Small intestine (tissue), 7 donors: ENCODE data around the gene NCAPD3. TPM values are rescaled to one million over a fixed set of nuclear protein-coding genes. Genes with fewer than 3 reads are reported as not detected.

Source experiments
- DNase-seq, 2 donors: peaks; one replicate each; pipeline versions ENCODE4 v3.0.0 to v3.0.0-alpha.2; 2013
- FAIRE-seq: peaks from 2 replicates; lab custom pipeline; 2012; peaks lifted over from hg19 to GRCh38; lab: Jason Lieb, UNC
- H3K27ac ChIP-seq, 3 donors: one replicate each; pipeline ENCODE4 v1.5.1; 2013; ENCODE audit warnings: low read length in 2 of 3, mild to moderate bottlenecking in 2 of 3, control low read depth in 1 of 3, inconsistent platforms in 1 of 3, low read depth in 1 of 3, moderate library complexity in 1 of 3
- H3K27me3 ChIP-seq, 3 donors: one replicate each; pipeline ENCODE4 v1.6.1; 2013; ENCODE audit warnings: low read length in 3 of 3, inconsistent platforms in 1 of 3; ENCODE audit not compliant: control insufficient read depth in 3 of 3, insufficient read depth in 3 of 3
- H3K36me3 ChIP-seq, 3 donors: one replicate each; pipeline ENCODE4 v1.6.1; 2013; ENCODE audit warnings: low read length in 3 of 3, inconsistent platforms in 1 of 3, low read depth in 1 of 3, mild to moderate bottlenecking in 1 of 3, moderate library complexity in 1 of 3; ENCODE audit not compliant: control insufficient read depth in 3 of 3, insufficient read depth in 2 of 3
- H3K4me1 ChIP-seq, 3 donors: one replicate each; pipeline ENCODE4 v1.6.1; 2013; ENCODE audit warnings: low read length in 2 of 3, inconsistent platforms in 1 of 3, low read depth in 1 of 3, mild to moderate bottlenecking in 1 of 3, moderate library complexity in 1 of 3; ENCODE audit not compliant: control insufficient read depth in 3 of 3, insufficient read depth in 2 of 3
- H3K4me3 ChIP-seq, 3 donors: one replicate each; pipeline ENCODE4 v1.5.1; 2013; ENCODE audit warnings: low read length in 3 of 3, control low read depth in 1 of 3, inconsistent platforms in 1 of 3, low read depth in 1 of 3, mild to moderate bottlenecking in 1 of 3, moderate library complexity in 1 of 3
- H3K9me3 ChIP-seq, 2 donors: one replicate each; pipeline ENCODE4 v1.6.1; 2013; ENCODE audit warnings: low read depth in 1 of 2, low read length in 1 of 2; ENCODE audit not compliant: control insufficient read depth in 2 of 2, insufficient read depth in 1 of 2
- WGBS, 3 donors: extraction: QIAGEN DNeasy Blood & Tissue Kit; methylation state at CpG; one replicate each; pipeline ENCODE4 v1.1.7; 2013; 5-methylcytosine and 5-hydroxymethylcytosine counted together
- polyA plus RNA-seq, 4 donors: library from polyadenylated mRNA; stranded (reverse) in 3 of 4; unstranded in 1 of 4; fragments of 200-250 nt in 3 of 4; fragments of 120-200 nt in 1 of 4; gene quantifications; one replicate each; pipeline versions ENCODE4 v1.2.1 to v1.2.3, GENCODE V29; 2013
- donor health status: healthy with polysubstance abuse.
- donor health status: control.
- donor health status: control.
- donor health status: Bipolar disorder and iron deficiency.
- donor health status: healthy.

Gene NCAPD3
- polyA plus RNA-seq, 4 donors: 3.4 to 19.2 (median 7.9) TPM

GRCh38 chr11:134237557-134237922 lies 13.8 kb upstream of the NCAPD3 start:
- Histone ChIP-seq H3K27me3 (no peaks in the 10 kb centered on the region), H3K9me3 (no peaks in the 10 kb centered on the region), H3K4me3 (no peak overlapping the region), H3K36me3 (peaks cover 8 to 46% (median 13%) of the 10 kb centered on the region in 3 donors), H3K27ac (no peak overlapping the region), H3K4me1 (no peaks in the 10 kb centered on the region)
- WGBS, 3 donors: 80 to 94% (median 89%) methylated on average over 11 of the region's 11 CpGs
- FAIRE-seq (no peak), DNase-seq (no peak)

DNA sequence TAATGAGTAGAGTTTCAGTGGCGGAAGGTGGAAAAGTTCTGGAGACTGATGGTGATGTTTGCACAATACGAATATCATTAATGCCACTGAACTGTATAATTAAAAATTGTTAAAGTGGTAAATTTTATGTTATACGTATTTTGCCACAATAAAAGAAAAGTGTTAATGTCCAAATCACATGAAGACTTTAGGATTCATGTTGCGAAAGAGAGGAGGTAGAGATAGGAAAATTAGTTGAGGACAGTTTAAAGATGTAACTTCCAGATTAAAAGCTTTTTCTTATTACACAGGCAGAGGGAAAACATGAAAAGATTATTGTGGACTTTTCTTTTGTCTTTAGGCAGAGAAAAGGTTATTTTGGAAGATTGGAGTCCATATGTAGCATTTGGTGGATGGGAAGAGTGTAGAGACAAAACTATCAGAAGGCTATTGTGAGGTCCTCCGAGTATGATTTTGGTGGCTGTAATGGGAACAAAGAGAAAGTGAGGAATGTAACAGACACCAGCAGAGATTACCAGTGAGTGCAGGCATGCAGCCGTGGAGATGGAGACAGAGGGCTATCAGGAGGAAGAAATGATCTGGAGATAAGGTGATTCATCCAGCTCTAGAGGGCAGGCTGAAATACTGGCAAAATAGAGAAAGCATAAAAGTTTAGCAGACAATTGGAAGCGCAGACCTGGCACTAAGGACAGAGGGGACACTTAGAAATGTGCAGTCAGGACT lies 13.2 kb upstream of the NCAPD3 start:
- FAIRE-seq (no peak), DNase-seq (no peak)
- 89 to 98% (median 95%) methylated on average over 7 of the region's 7 CpGs for WGBS, 3 donors
- Histone ChIP-seq H3K27ac (no peak overlapping the region), H3K36me3 (peaks cover 8 to 48% (median 13%) of the 10 kb centered on the region in 3 donors), H3K9me3 (no peaks in the 10 kb centered on the region), H3K4me1 (no peaks in the 10 kb centered on the region), H3K27me3 (no peaks in the 10 kb centered on the region), H3K4me3 (no peak overlapping the region)

DNA sequence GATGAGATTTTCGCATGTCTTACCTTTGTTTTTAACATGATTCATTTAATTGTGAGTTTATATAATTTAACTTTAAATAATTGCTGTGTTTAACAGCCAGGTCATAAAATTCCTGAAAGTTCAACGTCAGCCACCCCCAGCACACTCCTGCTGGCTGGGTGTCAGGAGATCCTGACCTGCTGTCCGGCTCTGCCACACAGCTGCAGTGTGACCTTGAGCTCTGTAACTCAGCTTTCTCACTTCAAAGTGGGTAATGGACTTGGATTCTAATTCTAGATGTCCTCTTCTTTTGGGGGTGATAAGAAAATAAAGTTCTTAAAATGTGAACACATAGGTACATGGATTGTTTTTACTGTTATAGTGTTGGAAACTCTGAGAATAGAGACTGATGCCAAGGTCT lies 11.6 kb upstream of the NCAPD3 start:
- H3K36me3 ChIP-seq: peaks cover 5 to 38% (median 12%) of the 10 kb centered on the region in 3 donors
- no peak overlapping the region for H3K27ac ChIP-seq
- FAIRE-seq: no peak
- no peaks in the 10 kb centered on the region for H3K9me3 ChIP-seq
- DNase-seq: no peak
- 39 to 68% (median 53%) methylated on average over 3 of the region's 3 CpGs for WGBS, 3 donors
- H3K4me1 ChIP-seq: no peaks in the 10 kb centered on the region
- no peak overlapping the region for H3K4me3 ChIP-seq
- H3K27me3 ChIP-seq: no peaks in the 10 kb centered on the region

DNA sequence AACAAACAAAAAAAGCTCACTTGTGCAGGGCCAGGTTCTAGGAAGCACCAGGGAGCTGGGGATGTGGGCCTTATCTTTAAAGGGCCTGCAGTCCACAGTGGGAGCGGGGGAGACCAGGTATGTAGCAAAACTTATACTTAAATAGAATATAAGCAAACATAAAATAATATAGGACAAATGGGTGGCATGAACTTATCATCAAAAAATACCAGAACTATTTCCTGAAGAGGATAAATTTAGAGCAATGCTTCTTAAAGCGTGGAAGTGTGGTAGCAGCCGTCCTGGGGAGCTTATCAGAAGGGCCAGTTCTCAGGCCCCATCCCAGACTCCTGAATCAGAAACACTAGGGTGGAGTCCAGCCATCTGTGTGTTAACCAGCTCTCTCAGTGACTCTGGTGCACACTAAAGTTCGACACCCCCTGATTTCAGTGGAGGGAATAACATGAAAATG lies 10.0 kb upstream of the NCAPD3 start:
- Histone ChIP-seq H3K9me3 (no peaks in the 10 kb centered on the region), H3K4me1 (no peaks in the 10 kb centered on the region), H3K36me3 (peaks cover 2 to 33% (median 5%) of the 10 kb centered on the region in 3 donors), H3K4me3 (no peak overlapping the region), H3K27me3 (no peaks in the 10 kb centered on the region), H3K27ac (no peak overlapping the region)
- DNase-seq: no peak
- no peak for FAIRE-seq
- 88 to 94% (median 88%) methylated on average over 4 of the region's 4 CpGs for WGBS, 3 donors

DNA sequence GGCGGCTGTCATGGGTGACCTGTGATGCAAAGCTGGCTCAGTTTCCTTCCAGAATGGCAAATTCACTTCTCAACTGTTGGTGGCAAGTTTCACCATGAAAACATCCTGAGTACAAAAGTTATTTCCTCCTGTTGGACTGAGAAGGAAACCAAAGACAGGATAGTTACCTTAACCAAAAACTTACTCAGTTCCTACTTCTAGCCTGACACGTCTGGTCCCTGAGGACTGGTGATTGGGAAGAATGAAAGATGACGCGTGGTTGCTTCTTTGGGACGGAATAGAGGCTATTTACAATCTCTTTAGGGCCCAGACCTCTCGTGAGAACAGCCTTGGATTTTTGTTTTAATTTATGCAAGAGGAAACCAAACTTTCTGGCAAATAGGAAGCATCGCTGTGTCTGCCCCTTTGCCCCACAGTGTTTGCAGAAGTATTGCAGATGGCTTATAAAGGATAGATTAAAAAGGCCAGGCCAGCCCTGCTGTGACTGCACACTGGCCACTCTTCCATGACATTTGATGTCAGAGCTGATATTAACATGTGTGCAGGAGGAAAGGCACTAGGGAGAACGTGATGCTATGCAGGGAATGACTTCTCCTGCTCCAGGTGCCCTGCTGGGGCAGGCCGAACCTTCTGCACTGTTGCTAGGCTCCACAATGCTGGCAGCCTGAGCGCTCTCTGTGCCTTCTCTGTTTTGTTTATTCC lies 8.3 kb upstream of the NCAPD3 start:
- Histone ChIP-seq H3K27ac (no peak overlapping the region), H3K4me3 (no peak overlapping the region), H3K9me3 (no peaks in the 10 kb centered on the region), H3K27me3 (no peaks in the 10 kb centered on the region), H3K4me1 (no peaks in the 10 kb centered on the region), H3K36me3 (peaks cover 2 to 23% (median 5%) of the 10 kb centered on the region in 3 donors)
- 72 to 82% (median 82%) methylated on average over 10 of the region's 10 CpGs for WGBS, 3 donors
- DNase-seq: no peak
- FAIRE-seq: no peak

- no peaks in the 10 kb centered on the region for H3K27me3 ChIP-seq
- WGBS, 3 donors: 76 to 85% (median 77%) methylated on average over 4 of the region's 4 CpGs
- no peak overlapping the region for H3K4me3 ChIP-seq
- no peak for FAIRE-seq
- no peak overlapping the region for H3K27ac ChIP-seq
- peaks cover 2 to 22% (median 5%) of the 10 kb centered on the region in 3 donors for H3K36me3 ChIP-seq
- no peak for DNase-seq
- H3K4me1 ChIP-seq: peaks cover 3 to 13% (median 11%) of the 10 kb centered on the region in 3 donors
- H3K9me3 ChIP-seq: no peaks in the 10 kb centered on the region
These were observed 6.6 kb upstream of the NCAPD3 start for GRCh38 chr11:134230339-134230738.

DNA sequence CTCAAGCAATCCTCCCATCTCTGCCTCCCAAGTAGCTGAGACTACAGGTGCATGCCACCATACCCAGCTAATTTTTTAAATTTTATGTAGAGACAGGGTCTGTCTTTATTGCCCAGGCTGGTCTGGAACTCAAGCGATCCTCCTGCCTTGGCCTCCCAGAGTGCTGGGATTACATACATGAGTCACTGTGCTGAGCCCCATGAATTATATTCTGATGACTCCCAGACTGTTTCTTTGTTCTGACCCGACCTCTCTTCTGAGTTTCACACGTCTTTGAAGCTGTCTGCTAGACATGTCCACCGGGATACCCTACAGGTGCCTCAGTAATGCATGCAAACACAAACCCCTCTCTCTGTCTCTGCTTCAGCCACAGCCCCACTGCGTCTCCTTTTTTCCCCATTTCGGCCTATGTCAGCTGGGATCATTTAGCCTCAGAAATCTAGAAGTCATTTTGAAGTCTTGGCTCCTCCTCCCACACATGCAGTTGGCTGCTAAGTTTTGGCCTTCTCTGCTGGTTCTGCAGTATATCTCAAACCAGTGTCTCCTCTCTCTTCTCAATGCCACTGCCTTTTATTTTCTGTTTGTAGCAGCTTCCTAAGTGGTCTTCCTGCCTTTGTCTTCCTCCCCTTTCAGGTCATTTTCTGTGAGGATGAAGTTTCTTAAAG lies 5.5 kb upstream of the NCAPD3 start:
- Histone ChIP-seq H3K27ac (no peak overlapping the region), H3K36me3 (peaks cover 0 to 15% (median 2%) of the 10 kb centered on the region in 3 donors), H3K4me1 (peaks cover 3 to 13% (median 12%) of the 10 kb centered on the region in 3 donors), H3K27me3 (no peaks in the 10 kb centered on the region), H3K9me3 (no peaks in the 10 kb centered on the region), H3K4me3 (no peak overlapping the region)
- FAIRE-seq (no peak), DNase-seq (no peak)
- WGBS, 3 donors: 81 to 91% (median 86%) methylated on average over 6 of the region's 6 CpGs

DNA sequence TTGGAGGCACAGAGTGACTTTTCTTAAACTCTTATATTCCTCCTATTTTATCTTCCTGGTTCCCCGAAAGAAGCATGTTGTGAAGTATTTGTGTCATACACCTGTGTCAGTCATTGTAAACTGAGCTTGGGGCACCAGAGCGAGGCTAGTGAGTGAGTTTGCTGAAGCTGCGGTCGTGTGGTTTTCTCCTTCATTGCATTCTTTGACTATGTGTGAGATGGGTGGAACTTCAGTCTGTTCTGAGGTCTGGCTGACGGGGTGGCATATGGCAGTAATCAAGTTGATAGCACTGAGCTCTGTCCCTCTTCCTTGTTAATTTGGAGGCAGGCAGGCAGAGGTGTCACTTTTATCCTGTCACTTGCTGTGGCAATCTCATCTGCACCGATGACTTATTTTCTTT lies 4.9 kb upstream of the NCAPD3 start:
- peaks cover 3 to 13% (median 12%) of the 10 kb centered on the region in 3 donors for H3K4me1 ChIP-seq
- H3K27ac ChIP-seq: no peak overlapping the region
- FAIRE-seq (no peak), DNase-seq (peak in 1 of 2 donors; percentile 27)
- peaks cover 0 to 15% (median 2%) of the 10 kb centered on the region in 3 donors for H3K36me3 ChIP-seq
- no peaks in the 10 kb centered on the region for H3K9me3 ChIP-seq
- H3K27me3 ChIP-seq: no peaks in the 10 kb centered on the region
- 70 to 84% (median 79%) methylated on average over 6 of the region's 6 CpGs for WGBS, 3 donors
- no peak overlapping the region for H3K4me3 ChIP-seq
